ENCODE data around the gene BTBD3.

- TF ChIP-seq POLR2A (IDR thresholded peaks at IDR 0.05) (no peak), CTCF (IDR thresholded peaks at IDR 0.05) (no peak)
Measured at GRCh38 chr20:11912013-11912658, 5.6 kb upstream of the BTBD3 start.

All from testis (tissue), 2 donors.